Measurements from ENCODE around the gene EFCAB14. TPM values are rescaled to one million over a fixed set of nuclear protein-coding genes. Genes with fewer than 3 reads are reported as not detected.

Gene EFCAB14
- total RNA-seq, 1 experiment from 2014 or later, result 52.5 TPM

DNA sequence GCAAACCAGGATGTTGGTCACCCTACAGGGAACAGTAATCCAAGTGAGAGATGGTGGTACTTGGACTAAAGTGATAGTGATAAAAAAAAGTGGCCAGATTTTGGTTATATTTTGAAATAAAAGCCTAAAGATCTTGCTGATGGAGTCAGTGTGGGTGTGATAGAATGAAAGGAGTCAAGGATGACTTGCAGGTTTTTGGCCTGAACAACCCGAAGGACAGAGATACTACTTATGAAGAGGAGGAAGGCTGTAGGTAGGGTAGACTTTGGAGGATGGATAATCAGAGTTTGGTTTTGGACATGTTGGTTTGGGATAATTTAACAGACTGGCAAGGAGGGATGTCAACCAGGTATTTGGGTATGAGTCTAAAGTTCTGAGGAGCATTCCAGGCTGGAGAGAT is 48.8 kb downstream of the EFCAB14 start:
- BruUV-seq (replicated peaks), result no TSS peak
- CTCF ChIA-PET, result no interaction called here

More for the DNA sequence above, 48.8 kb downstream of the EFCAB14 start:
- no peaks in the 10 kb centered on the region for H4K20me1 ChIP-seq (ENCODE audit: insufficient read depth)
- H3K27ac ChIP-seq (ENCODE audit: low read depth, low read length), result no peak overlapping the region
- no peaks in the 10 kb centered on the region for H3K9me2 ChIP-seq (ENCODE audit: insufficient read depth)
- H3K9me3 ChIP-seq (ENCODE audit: control insufficient read depth in 1 of 2, insufficient read depth in 1 of 2, low read depth in 1 of 2, low read length in 2 of 2), result no peaks in the 10 kb centered on the region
- ChIA-PET RAD21 (ENCODE audit: low non-redundant PET in 1 of 2, low total read pairs in 2 of 2, uncharacterized antibody in 2 of 2, unreplicated experiment in 2 of 2) (no interaction called here), POLR2A (no interaction called here)
- TF ChIP-seq SP1 (IDR thresholded peaks at IDR 0.05; ENCODE audit: low read depth), result no peak
- TF ChIP-seq EZH2phosphoT487 (IDR thresholded peaks at IDR 0.05; ENCODE audit: borderline replicate concordance), result no peak
- no peak for TF ChIP-seq REST (IDR thresholded peaks at IDR 0.05; ENCODE audit: low read depth)
- TF ChIP-seq EZH2 (IDR thresholded peaks at IDR 0.05), result no peak
- no peak for TF ChIP-seq POLR2A (IDR thresholded peaks at IDR 0.05; ENCODE audit: borderline replicate concordance, extremely low read depth, insufficient read depth, insufficient read length)
- no peak for TF ChIP-seq CEBPB (IDR thresholded peaks at IDR 0.05; ENCODE audit: low read depth)
- no peak for TF ChIP-seq RAD21 (IDR thresholded peaks at IDR 0.05; ENCODE audit: low read depth)
- no peak for TF ChIP-seq SIN3A (IDR thresholded peaks at IDR 0.05; ENCODE audit: low read depth)
- TF ChIP-seq ELF1 (IDR thresholded peaks at IDR 0.05; ENCODE audit: borderline replicate concordance, low read depth), result no peak
- TF ChIP-seq ZFX (IDR thresholded peaks at IDR 0.05), result no peak
- TF ChIP-seq, protein P1, sequence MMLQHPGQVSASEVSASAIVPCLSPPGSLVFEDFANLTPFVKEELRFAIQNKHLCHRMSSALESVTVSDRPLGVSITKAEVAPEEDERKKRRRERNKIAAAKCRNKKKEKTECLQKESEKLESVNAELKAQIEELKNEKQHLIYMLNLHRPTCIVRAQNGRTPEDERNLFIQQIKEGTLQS (IDR thresholded peaks at IDR 0.05), result no peak
- no peak for TF ChIP-seq CBX3 (IDR thresholded peaks at IDR 0.05; ENCODE audit: low read depth)
- no peak for TF ChIP-seq ZNF274 (IDR thresholded peaks at IDR 0.05; ENCODE audit: low read depth, low read length)
- no peak overlapping the region for H3K4me2 ChIP-seq (ENCODE audit: low read length)
- H3K36me3 ChIP-seq (ENCODE audit: control insufficient read depth in 1 of 2, insufficient read depth in 2 of 2, low read length in 2 of 2), result peaks cover 0 to 8% of the 10 kb centered on the region in 2 experiments; a peak in 1 of 4 replicates
- intact Hi-C loops (cut with micrococcal nuclease), result no loop called here
- H3K4me1 ChIP-seq (ENCODE audit: control insufficient read depth in 1 of 2, insufficient read depth in 2 of 2, low read length in 2 of 2), result peaks cover 0 to 19% of the 10 kb centered on the region in 2 experiments; a peak in 3 of 4 replicates
- no peak overlapping the region for H3K4me3 ChIP-seq (replicated peaks in 1 of 2; ENCODE audit: low read depth in 1 of 2, low read length in 2 of 2)
- no peak overlapping the region for H3K9ac ChIP-seq (ENCODE audit: low read length)
- no peak overlapping the region for H2AFZ ChIP-seq (ENCODE audit: low read depth, low read length, poor library complexity, severe bottlenecking)
- H3K79me2 ChIP-seq (ENCODE audit: insufficient read depth, low read length), result peaks cover 16% of the 10 kb centered on the region
- DNase-seq (ENCODE audit: low read depth, low spot score) (no peak), ATAC-seq (no peak)
- H3K27me3 ChIP-seq (ENCODE audit: insufficient read depth, low read length), result no peaks in the 10 kb centered on the region
